ENCODE results near the gene MYL12B.

MYL12B gene

GRCh38 chr18:3238742-3239141 lies 23.2 kb upstream of the MYL12B start:
- Histone ChIP-seq H3K27me3 (ENCODE audit: low read depth, low read length) (no peaks in the 10 kb centered on the region), H3K27ac (ENCODE audit: low read length) (no peak overlapping the region), H3K4me3 (ENCODE audit: low read depth in 1 of 2, low read length in 2 of 2) (no peak overlapping the region), H3K4me1 (ENCODE audit: control insufficient read depth in 1 of 2, insufficient read depth in 2 of 2, low read length in 2 of 2) (no peaks in the 10 kb centered on the region), H3K36me3 (ENCODE audit: control insufficient read depth in 1 of 2, insufficient read depth in 2 of 2, low read length in 2 of 2) (no peaks in the 10 kb centered on the region), H3K9me3 (ENCODE audit: control insufficient read depth in 1 of 2, low read length in 2 of 2) (no peaks in the 10 kb centered on the region)

- peak overlapping the region; percentile 93 to 98 for H3K4me3 ChIP-seq (ENCODE audit: low read depth in 1 of 2, low read length in 2 of 2)
- no peaks in the 10 kb centered on the region for H3K27me3 ChIP-seq (ENCODE audit: low read depth, low read length)
- peak overlapping the region; percentile 100 for H3K27ac ChIP-seq (ENCODE audit: low read length)
- peaks cover 0 to 9% of the 10 kb centered on the region in 2 donors for H3K4me1 ChIP-seq (ENCODE audit: control insufficient read depth in 1 of 2, insufficient read depth in 2 of 2, low read length in 2 of 2)
- peaks cover 8 to 21% of the 10 kb centered on the region in 2 donors for H3K36me3 ChIP-seq (ENCODE audit: control insufficient read depth in 1 of 2, insufficient read depth in 2 of 2, low read length in 2 of 2)
- H3K9me3 ChIP-seq (ENCODE audit: control insufficient read depth in 1 of 2, low read length in 2 of 2) = no peaks in the 10 kb centered on the region
These were observed 16.8 kb upstream of the MYL12B start for GRCh38 chr18:3245185-3245564.

GRCh38 chr18:3245853-3246634 lies 15.9 kb upstream of the MYL12B start:
- H3K27me3 ChIP-seq (ENCODE audit: low read depth, low read length) = no peaks in the 10 kb centered on the region
- peaks cover 4 to 14% of the 10 kb centered on the region in 2 donors for H3K4me1 ChIP-seq (ENCODE audit: control insufficient read depth in 1 of 2, insufficient read depth in 2 of 2, low read length in 2 of 2)
- peaks cover 11 to 21% of the 10 kb centered on the region in 2 donors for H3K36me3 ChIP-seq (ENCODE audit: control insufficient read depth in 1 of 2, insufficient read depth in 2 of 2, low read length in 2 of 2)
- no peaks in the 10 kb centered on the region for H3K9me3 ChIP-seq (ENCODE audit: control insufficient read depth in 1 of 2, low read length in 2 of 2)
- peak overlapping the region; percentile 93 to 98 for H3K4me3 ChIP-seq (ENCODE audit: low read depth in 1 of 2, low read length in 2 of 2)
- peak overlapping the region; percentile 100 for H3K27ac ChIP-seq (ENCODE audit: low read length)

GRCh38 chr18:3246635-3247239 lies 15.2 kb upstream of the MYL12B start:
- H3K4me3 ChIP-seq (ENCODE audit: low read depth in 1 of 2, low read length in 2 of 2) = peak overlapping the region; percentile 93 to 98
- H3K9me3 ChIP-seq (ENCODE audit: control insufficient read depth in 1 of 2, low read length in 2 of 2) = no peaks in the 10 kb centered on the region
- H3K27me3 ChIP-seq (ENCODE audit: low read depth, low read length) = no peaks in the 10 kb centered on the region
- peaks cover 4 to 14% of the 10 kb centered on the region in 2 donors for H3K4me1 ChIP-seq (ENCODE audit: control insufficient read depth in 1 of 2, insufficient read depth in 2 of 2, low read length in 2 of 2)
- peaks cover 11 to 21% of the 10 kb centered on the region in 2 donors for H3K36me3 ChIP-seq (ENCODE audit: control insufficient read depth in 1 of 2, insufficient read depth in 2 of 2, low read length in 2 of 2)
- H3K27ac ChIP-seq (ENCODE audit: low read length) = peak overlapping the region; percentile 100

- H3K4me3 ChIP-seq (ENCODE audit: low read depth in 1 of 2, low read length in 2 of 2) = peak within 1 kb of the TSS; percentile 93 to 98
- peak within 1 kb of the TSS; percentile 100 for H3K27ac ChIP-seq (ENCODE audit: low read length)
- no peaks in the 10 kb centered on the region for H3K9me3 ChIP-seq (ENCODE audit: control insufficient read depth in 1 of 2, low read length in 2 of 2)
- no peaks in the 10 kb centered on the region for H3K27me3 ChIP-seq (ENCODE audit: low read depth, low read length)
- H3K4me1 ChIP-seq (ENCODE audit: control insufficient read depth in 1 of 2, insufficient read depth in 2 of 2, low read length in 2 of 2) = peaks cover 9 to 18% of the 10 kb centered on the region in 2 donors
- peaks cover 11 to 21% of the 10 kb centered on the region in 2 donors for H3K36me3 ChIP-seq (ENCODE audit: control insufficient read depth in 1 of 2, insufficient read depth in 2 of 2, low read length in 2 of 2)
These were observed 14.5 kb upstream of the MYL12B start, which contains the start of gene MYL12A for GRCh38 chr18:3247240-3248061. MYL12A (plus strand) TSS chr18:3247801; CDS start chr18:3253248, 5,447 bp downstream.

- peak overlapping the region; percentile 100 for H3K27ac ChIP-seq (ENCODE audit: low read length)
- H3K36me3 ChIP-seq (ENCODE audit: control insufficient read depth in 1 of 2, insufficient read depth in 2 of 2, low read length in 2 of 2) = peaks cover 14 to 21% of the 10 kb centered on the region in 2 donors
- H3K9me3 ChIP-seq (ENCODE audit: control insufficient read depth in 1 of 2, low read length in 2 of 2) = no peaks in the 10 kb centered on the region
- H3K4me3 ChIP-seq (ENCODE audit: low read depth in 1 of 2, low read length in 2 of 2) = peak overlapping the region; percentile 93 to 98
- H3K27me3 ChIP-seq (ENCODE audit: low read depth, low read length) = no peaks in the 10 kb centered on the region
- H3K4me1 ChIP-seq (ENCODE audit: control insufficient read depth in 1 of 2, insufficient read depth in 2 of 2, low read length in 2 of 2) = peaks cover 9 to 22% of the 10 kb centered on the region in 2 donors
These were observed 13.8 kb upstream of the MYL12B start for GRCh38 chr18:3248062-3248657.

- Histone ChIP-seq H3K4me1 (ENCODE audit: control insufficient read depth in 1 of 2, insufficient read depth in 2 of 2, low read length in 2 of 2) (peaks cover 9 to 22% of the 10 kb centered on the region in 2 donors), H3K4me3 (ENCODE audit: low read depth in 1 of 2, low read length in 2 of 2) (peak overlapping the region; percentile 93 to 98), H3K27ac (ENCODE audit: low read length) (peak overlapping the region; percentile 100), H3K9me3 (ENCODE audit: control insufficient read depth in 1 of 2, low read length in 2 of 2) (no peaks in the 10 kb centered on the region), H3K27me3 (ENCODE audit: low read depth, low read length) (no peaks in the 10 kb centered on the region), H3K36me3 (ENCODE audit: control insufficient read depth in 1 of 2, insufficient read depth in 2 of 2, low read length in 2 of 2) (peaks cover 21 to 28% of the 10 kb centered on the region in 2 donors)
These were observed 13.1 kb upstream of the MYL12B start for GRCh38 chr18:3248658-3249359.

GRCh38 chr18:3250237-3251107 lies 11.5 kb upstream of the MYL12B start:
- H3K4me3 ChIP-seq (ENCODE audit: low read depth in 1 of 2, low read length in 2 of 2) = peak overlapping the region in 1 of 2 donors; percentile 35
- no peaks in the 10 kb centered on the region for H3K9me3 ChIP-seq (ENCODE audit: control insufficient read depth in 1 of 2, low read length in 2 of 2)
- peak overlapping the region; percentile 93 for H3K27ac ChIP-seq (ENCODE audit: low read length)
- H3K4me1 ChIP-seq (ENCODE audit: control insufficient read depth in 1 of 2, insufficient read depth in 2 of 2, low read length in 2 of 2) = peaks cover 9 to 22% of the 10 kb centered on the region in 2 donors
- no peaks in the 10 kb centered on the region for H3K27me3 ChIP-seq (ENCODE audit: low read depth, low read length)
- peaks cover 38 to 43% of the 10 kb centered on the region in 2 donors for H3K36me3 ChIP-seq (ENCODE audit: control insufficient read depth in 1 of 2, insufficient read depth in 2 of 2, low read length in 2 of 2)

- Histone ChIP-seq H3K9me3 (ENCODE audit: control insufficient read depth in 1 of 2, low read length in 2 of 2) (no peaks in the 10 kb centered on the region), H3K27ac (ENCODE audit: low read length) (peak overlapping the region; percentile 71), H3K4me3 (ENCODE audit: low read depth in 1 of 2, low read length in 2 of 2) (no peak overlapping the region), H3K4me1 (ENCODE audit: control insufficient read depth in 1 of 2, insufficient read depth in 2 of 2, low read length in 2 of 2) (peaks cover 9 to 26% of the 10 kb centered on the region in 2 donors), H3K36me3 (ENCODE audit: control insufficient read depth in 1 of 2, insufficient read depth in 2 of 2, low read length in 2 of 2) (peaks cover 47 to 50% of the 10 kb centered on the region in 2 donors), H3K27me3 (ENCODE audit: low read depth, low read length) (no peaks in the 10 kb centered on the region)
These were observed 10.5 kb upstream of the MYL12B start for GRCh38 chr18:3251249-3251962.
